Mesendoderm (in vitro differentiated cells): ENCODE measurements around the gene COG6.

Source experiments
- DNase-seq: peaks from one replicate; pipeline ENCODE4 v3.0.0; 2013
- H2AK5ac ChIP-seq: 2 replicates; pipeline ENCODE4 v1.6.1; 2013; ENCODE audit warnings: low read length, inconsistent platforms
- H2BK120ac ChIP-seq: 2 replicates; pipeline ENCODE4 v1.6.1; 2013; ENCODE audit warnings: low read depth, mild to moderate bottlenecking, low read length, moderate library complexity, mixed read lengths
- H2BK15ac ChIP-seq: replicated peaks from 2 replicates; pipeline ENCODE4 v1.6.1; 2013; ENCODE audit warnings: low read depth, mild to moderate bottlenecking, moderate library complexity
- H2BK5ac ChIP-seq: 2 replicates; pipeline ENCODE4 v1.6.1; 2013; ENCODE audit warnings: low read length, inconsistent platforms
- H3K18ac ChIP-seq: 2 replicates; pipeline ENCODE4 v1.6.1; 2013; ENCODE audit warnings: mild to moderate bottlenecking, low read length, mixed read lengths
- H3K23ac ChIP-seq: one replicate; pipeline ENCODE4 v1.6.1; 2013; ENCODE audit warnings: low read length
- H3K27ac ChIP-seq: 2 replicates; pipeline ENCODE4 v1.5.1; 2013; ENCODE audit warnings: low read depth, mild to moderate bottlenecking, inconsistent platforms, low read length, moderate library complexity
- H3K27me3 ChIP-seq: 2 replicates; pipeline ENCODE4 v1.6.1; 2013; ENCODE audit warnings: low read length, control low read depth, mild to moderate bottlenecking, inconsistent platforms; ENCODE audit not compliant: insufficient read depth, poor library complexity
- H3K36me3 ChIP-seq: 2 replicates; pipeline ENCODE4 v1.6.1; 2013; ENCODE audit warnings: low read length, inconsistent platforms; ENCODE audit not compliant: control insufficient read depth, insufficient read depth
- H3K4ac ChIP-seq: one replicate; pipeline ENCODE4 v1.6.1; 2013; ENCODE audit warnings: low read depth, mild to moderate bottlenecking, low read length, moderate library complexity
- H3K4me1 ChIP-seq: 2 replicates; pipeline ENCODE4 v1.6.1; 2013; ENCODE audit warnings: low read depth, low read length, inconsistent platforms; ENCODE audit not compliant: control insufficient read depth
- H3K4me2 ChIP-seq: 2 replicates; pipeline ENCODE4 v1.6.1; 2013; ENCODE audit warnings: low read length
- H3K4me3 ChIP-seq: 2 replicates; pipeline ENCODE4 v1.5.1; 2013; ENCODE audit warnings: mild to moderate bottlenecking, low read length
- H3K56ac ChIP-seq: one replicate; pipeline ENCODE4 v1.6.1; 2013; ENCODE audit warnings: low read length
- H3K79me1 ChIP-seq: 2 replicates; pipeline ENCODE4 v1.6.1; 2013; ENCODE audit warnings: low read length, inconsistent platforms
- H3K79me2 ChIP-seq: 2 replicates; pipeline ENCODE4 v1.6.1; 2013; ENCODE audit warnings: mild to moderate bottlenecking, low read length; ENCODE audit not compliant: control insufficient read depth, insufficient read depth
- H3K9ac ChIP-seq: 2 replicates; pipeline ENCODE4 v1.6.1; 2013; ENCODE audit warnings: low read length, inconsistent platforms
- H4K5ac ChIP-seq: one replicate; pipeline ENCODE4 v1.6.1; 2013; ENCODE audit warnings: low read length
- H4K8ac ChIP-seq: one replicate; pipeline ENCODE4 v1.6.1; 2013; ENCODE audit warnings: low read depth, mild to moderate bottlenecking, control low read depth, low read length, moderate library complexity
- WGBS: extraction: QIAGEN DNeasy Blood & Tissue Kit; methylation state at CpG from one replicate; pipeline ENCODE4 v1.1.7; 2013; ENCODE audit warnings: low lambda C conversion rate, missing lambda C conversion rate; ENCODE audit not compliant: insufficient coverage; ENCODE audit errors: extremely low coverage; 5-methylcytosine and 5-hydroxymethylcytosine counted together

COG6 gene

GRCh38 chr13:39776439-39776838 lies 121.0 kb downstream of the COG6 start:
- Histone ChIP-seq H3K4me2 (no peak overlapping the region), H3K18ac (no peak overlapping the region), H3K9ac (no peak overlapping the region), H3K27me3 (no peaks in the 10 kb centered on the region), H2AK5ac (no peak overlapping the region), H2BK120ac (no peak overlapping the region), H3K27ac (no peak overlapping the region), H2BK5ac (no peak overlapping the region), H3K56ac (no peak overlapping the region), H4K8ac (no peak overlapping the region), H3K79me1 (no peaks in the 10 kb centered on the region), H4K5ac (no peak overlapping the region), H3K23ac (no peak overlapping the region), H3K79me2 (no peaks in the 10 kb centered on the region), H3K4me3 (no peak overlapping the region), H3K36me3 (no peaks in the 10 kb centered on the region), H3K4ac (no peak overlapping the region), H2BK15ac (no peak overlapping the region), H3K4me1 (peaks cover 2% of the 10 kb centered on the region)
- no CpG with 5 or more reads among the region's 3 CpGs for WGBS
- DNase-seq = peak; percentile 31

GRCh38 chr13:39777021-39777420 lies 121.6 kb downstream of the COG6 start:
- Histone ChIP-seq H3K9ac (no peak overlapping the region), H2BK15ac (no peak overlapping the region), H3K27me3 (no peaks in the 10 kb centered on the region), H4K8ac (no peak overlapping the region), H3K79me2 (no peaks in the 10 kb centered on the region), H3K4ac (no peak overlapping the region), H3K36me3 (no peaks in the 10 kb centered on the region), H4K5ac (no peak overlapping the region), H3K4me2 (no peak overlapping the region), H3K27ac (no peak overlapping the region), H3K23ac (no peak overlapping the region), H3K56ac (no peak overlapping the region), H2BK120ac (no peak overlapping the region), H3K18ac (no peak overlapping the region), H2BK5ac (no peak overlapping the region), H2AK5ac (no peak overlapping the region), H3K4me1 (peaks cover 2% of the 10 kb centered on the region), H3K4me3 (no peak overlapping the region), H3K79me1 (no peaks in the 10 kb centered on the region)
- no CpG with 5 or more reads among the region's 1 CpG for WGBS
- peak; percentile 3 for DNase-seq

DNA sequence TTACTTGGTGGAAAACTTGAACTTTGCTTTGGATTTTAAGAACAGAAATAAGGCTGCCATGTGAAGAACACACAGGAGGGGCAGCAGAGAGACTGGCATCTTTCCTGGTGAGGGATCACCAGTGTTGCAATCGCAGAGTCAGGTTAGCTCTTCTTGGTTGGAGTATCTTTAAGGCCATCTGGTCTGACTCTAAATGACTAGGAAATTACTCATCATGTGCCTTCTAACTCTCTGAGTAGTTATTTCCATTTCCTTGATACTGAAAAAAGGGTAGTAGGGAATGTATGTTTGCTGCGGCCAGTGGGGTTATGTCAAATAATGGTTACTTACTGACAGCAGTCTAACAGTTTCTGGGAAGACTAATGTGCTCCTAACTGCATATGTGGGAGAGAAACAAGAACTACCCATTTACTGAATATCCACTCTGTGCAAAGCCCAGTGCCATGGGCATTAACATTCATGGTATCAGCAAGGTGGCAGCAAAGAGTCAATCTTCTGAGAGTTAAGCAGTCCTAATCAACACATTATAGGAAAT lies 122.1 kb downstream of the COG6 start:
- Histone ChIP-seq H4K8ac (no peak overlapping the region), H2BK5ac (no peak overlapping the region), H3K4me3 (no peak overlapping the region), H3K4me1 (peaks cover 2% of the 10 kb centered on the region), H3K79me2 (no peaks in the 10 kb centered on the region), H3K18ac (no peak overlapping the region), H3K4ac (no peak overlapping the region), H2AK5ac (no peak overlapping the region), H3K27ac (no peak overlapping the region), H4K5ac (no peak overlapping the region), H3K27me3 (no peaks in the 10 kb centered on the region), H3K9ac (no peak overlapping the region), H3K23ac (no peak overlapping the region), H3K79me1 (no peaks in the 10 kb centered on the region), H3K56ac (no peak overlapping the region), H3K36me3 (no peaks in the 10 kb centered on the region), H3K4me2 (no peak overlapping the region), H2BK15ac (no peak overlapping the region), H2BK120ac (no peak overlapping the region)
- peak; percentile 73 for DNase-seq
- WGBS = no CpG with 5 or more reads among the region's 2 CpGs

DNA sequence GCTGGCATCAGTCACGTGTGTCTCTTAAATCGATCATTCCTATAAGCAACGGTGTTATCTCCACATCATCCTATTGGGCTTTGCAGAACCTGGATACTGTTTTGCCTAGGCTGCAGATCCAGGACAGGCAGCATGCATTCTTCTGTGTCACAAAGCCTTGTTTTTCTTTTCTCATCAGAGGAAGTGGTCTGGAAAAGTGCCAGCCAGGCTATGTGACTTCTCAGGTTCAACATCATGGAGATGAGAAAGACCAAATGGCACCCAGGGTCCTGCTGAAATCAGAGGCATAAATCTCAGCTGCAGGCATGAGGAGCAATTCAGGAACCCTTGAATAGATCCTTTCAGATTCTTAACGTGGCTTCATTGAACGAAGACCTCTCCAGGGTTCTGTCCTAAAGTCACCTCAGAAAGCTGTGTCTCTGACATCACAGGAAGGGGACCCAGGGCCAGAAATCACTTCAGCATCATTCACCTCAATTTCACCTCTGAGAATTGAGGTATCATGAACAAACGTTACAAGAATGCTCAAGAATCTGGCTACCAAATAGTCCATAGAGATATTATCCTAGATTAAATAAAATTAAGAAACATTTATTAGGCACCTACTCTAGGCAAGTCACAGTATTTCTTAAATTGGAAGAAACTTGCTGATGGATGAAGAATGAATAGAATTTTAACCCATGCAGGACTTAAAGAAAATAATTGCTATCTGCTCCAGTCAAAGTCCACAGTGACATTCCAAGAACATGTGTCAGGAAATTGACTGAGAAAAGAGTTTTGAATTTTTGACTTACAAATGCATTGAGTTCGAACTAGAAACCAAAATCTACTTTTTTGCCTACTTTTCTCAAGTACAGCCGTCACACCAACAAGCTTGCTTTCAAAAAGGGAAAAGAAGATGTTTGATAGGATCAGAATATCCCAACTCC lies 124.1 kb downstream of the COG6 start:
- H3K36me3 ChIP-seq = no peaks in the 10 kb centered on the region
- no peaks in the 10 kb centered on the region for H3K27me3 ChIP-seq
- H4K5ac ChIP-seq = no peak overlapping the region
- no peak overlapping the region for H3K23ac ChIP-seq
- no peak overlapping the region for H3K9ac ChIP-seq
- H4K8ac ChIP-seq = no peak overlapping the region
- no peak overlapping the region for H2BK120ac ChIP-seq
- H2BK15ac ChIP-seq = no peak overlapping the region
- H3K4me1 ChIP-seq = peaks cover 2% of the 10 kb centered on the region
- no peak overlapping the region for H3K4me2 ChIP-seq
- H3K27ac ChIP-seq = no peak overlapping the region
- H3K79me2 ChIP-seq = no peaks in the 10 kb centered on the region
- H3K18ac ChIP-seq = no peak overlapping the region
- DNase-seq = no peak
- H3K79me1 ChIP-seq = no peaks in the 10 kb centered on the region
- no peak overlapping the region for H2AK5ac ChIP-seq
- no peak overlapping the region for H3K4ac ChIP-seq
- no CpG with 5 or more reads among the region's 8 CpGs for WGBS
- no peak overlapping the region for H2BK5ac ChIP-seq
- no peak overlapping the region for H3K56ac ChIP-seq
- no peak overlapping the region for H3K4me3 ChIP-seq

DNA sequence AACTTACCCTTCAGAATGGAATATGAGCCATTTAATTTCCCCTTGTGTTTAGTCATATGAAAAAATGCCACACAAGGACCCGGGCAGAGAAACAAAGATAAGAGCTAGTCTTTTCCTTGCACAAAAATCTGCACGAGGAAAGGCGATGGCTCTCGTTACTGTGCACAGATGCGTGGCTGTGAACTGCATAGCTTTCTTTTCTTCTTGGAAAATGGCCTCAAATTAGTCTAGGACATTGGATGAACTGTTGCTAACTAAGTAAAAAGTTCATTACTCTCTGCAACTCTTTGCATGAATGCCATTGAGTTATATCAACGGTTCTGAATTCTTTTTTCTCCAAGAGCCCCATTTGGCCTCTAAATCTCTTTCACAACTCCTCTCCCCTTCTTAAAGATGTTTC lies 125.2 kb downstream of the COG6 start:
- H3K27ac ChIP-seq = no peak overlapping the region
- no peaks in the 10 kb centered on the region for H3K36me3 ChIP-seq
- no peak overlapping the region for H4K8ac ChIP-seq
- H3K4me2 ChIP-seq = no peak overlapping the region
- no peak overlapping the region for H2AK5ac ChIP-seq
- WGBS = no CpG with 5 or more reads among the region's 6 CpGs
- no peak overlapping the region for H3K4ac ChIP-seq
- no peak overlapping the region for H3K56ac ChIP-seq
- H3K27me3 ChIP-seq = no peaks in the 10 kb centered on the region
- peaks cover 2% of the 10 kb centered on the region for H3K4me1 ChIP-seq
- H3K79me1 ChIP-seq = no peaks in the 10 kb centered on the region
- no peak overlapping the region for H2BK15ac ChIP-seq
- no peak overlapping the region for H3K23ac ChIP-seq
- no peak overlapping the region for H2BK5ac ChIP-seq
- H3K4me3 ChIP-seq = no peak overlapping the region
- no peaks in the 10 kb centered on the region for H3K79me2 ChIP-seq
- H4K5ac ChIP-seq = no peak overlapping the region
- no peak for DNase-seq
- H3K18ac ChIP-seq = no peak overlapping the region
- H2BK120ac ChIP-seq = no peak overlapping the region
- no peak overlapping the region for H3K9ac ChIP-seq
